ENCODE data around the gene MEAF6. TPM values are rescaled to one million over a fixed set of nuclear protein-coding genes. Genes with fewer than 3 reads are reported as not detected.

The MEAF6 gene
- total and polyA plus RNA-seq, 2 of the 8 experiments (the other 6 are each of a cell fraction or from before 2014, with no cell fraction given): 23.0 to 38.8 TPM

GRCh38 chr1:37497832-37498231, 16.7 kb downstream of the MEAF6 start:
- FAIRE-seq (no peak), DNase-seq (ENCODE audit: low read depth in 1 of 2, low spot score in 2 of 2) (no peak)
- no peak overlapping the region for H3K4ac ChIP-seq (replicated peaks; ENCODE audit: insufficient read length, low read depth, low read length)
- H4K8ac ChIP-seq (ENCODE audit: extremely low read depth, insufficient read depth, low read length): no peak overlapping the region
- H3K4me1 ChIP-seq (replicated peaks in 1 of 4; ENCODE audit: control insufficient read depth in 3 of 4, insufficient read depth in 4 of 4, low read length in 3 of 4): no peaks in the 10 kb centered on the region
- H3K79me1 ChIP-seq (ENCODE audit: low read depth, low read length): no peaks in the 10 kb centered on the region
- H2BK120ac ChIP-seq (replicated peaks; ENCODE audit: low read depth, low read length): no peak overlapping the region
- H3K23ac ChIP-seq (ENCODE audit: insufficient read length): no peak overlapping the region
- H3K14ac ChIP-seq (ENCODE audit: insufficient read length): no peak overlapping the region
- ChIA-PET POLR2A (ENCODE audit: partially characterized antibody) (no interaction called here), CTCF (ENCODE audit: partially characterized antibody) (interaction anchor here (1.0 to 21.7 kb wide), 7 partner anchors 11 to 956 kb away, joined by 3 to 382 read pairs (median 4); no protein-coding TSS in a partner anchor)
- no peaks in the 10 kb centered on the region for H3K9me3 ChIP-seq (ENCODE audit: insufficient read depth in 2 of 2, low read depth in 1 of 2, low read length in 1 of 2)
- H2BK12ac ChIP-seq (ENCODE audit: low read depth, low read length): no peak overlapping the region
- no peak overlapping the region for H2BK5ac ChIP-seq (ENCODE audit: low read depth, low read length)
- H2BK15ac ChIP-seq (ENCODE audit: low read length): no peak overlapping the region
- no peak overlapping the region for H2BK20ac ChIP-seq (ENCODE audit: low read length)
- H3K4me3 ChIP-seq (ENCODE audit: extremely low read depth in 1 of 4, insufficient read depth in 2 of 4, low read depth in 3 of 4, low read length in 4 of 4): no peak overlapping the region
- H3K18ac ChIP-seq (ENCODE audit: extremely low read depth, low read length): no peak overlapping the region
- 94% methylated on average over 2 of the region's 2 CpGs; no CpG with 5 or more reads in 1 of the 2 experiments for WGBS, 2 experiments (ENCODE audit: extremely low coverage in 1 of 2, insufficient coverage in 1 of 2, insufficient read length in 1 of 2, insufficient replicate concordance in 2 of 2, low coverage in 1 of 2, low lambda C conversion rate in 2 of 2, missing lambda C conversion rate in 1 of 2)
- H2AFZ ChIP-seq (ENCODE audit: low read length): no peak overlapping the region
- H4K5ac ChIP-seq (ENCODE audit: insufficient read length, low read depth, low read length): no peak overlapping the region
- H3K36me3 ChIP-seq (ENCODE audit: control insufficient read depth in 2 of 4, insufficient read depth in 4 of 4, low read length in 3 of 4): peaks cover 8 to 34% (median 14%) of the 10 kb centered on the region in 4 experiments
- H3K56ac ChIP-seq (replicated peaks; ENCODE audit: insufficient read length, low read depth, low read length): no peak overlapping the region
- TF ChIP-seq CHD2 (IDR thresholded peaks at IDR 0.05; ENCODE audit: low read length) (no peak), HDAC2 (IDR thresholded peaks at IDR 0.05; ENCODE audit: borderline replicate concordance in 1 of 2, low read depth in 2 of 2, low read length in 2 of 2) (no peak), EZH2 (IDR thresholded peaks at IDR 0.05; ENCODE audit: low read depth, low read length, severe bottlenecking) (no peak), CTCF (IDR thresholded peaks at IDR 0.05; ENCODE audit: control extremely low read depth in 1 of 3, insufficient read depth in 1 of 3, low read depth in 1 of 3, low read length in 3 of 3) (no peak), SIN3A (conservative IDR thresholded peaks at IDR 0.05 in 1 of 2, IDR thresholded peaks at IDR 0.05 in 1 of 2; ENCODE audit: low read depth in 1 of 2, low read length in 2 of 2) (no peak), GABPA (IDR thresholded peaks at IDR 0.05; ENCODE audit: borderline replicate concordance, insufficient read depth, low read length) (no peak), TAF1 (IDR thresholded peaks at IDR 0.05; ENCODE audit: low read depth, low read length) (no peak), TBP (IDR thresholded peaks at IDR 0.05; ENCODE audit: low read depth, low read length) (no peak), FOSL1 (IDR thresholded peaks at IDR 0.05; ENCODE audit: insufficient read depth, low read depth, low read length) (no peak), CTBP2 (IDR thresholded peaks at IDR 0.05; ENCODE audit: borderline replicate concordance, insufficient read depth, insufficient read length, low read length) (no peak)
- no peaks in the 10 kb centered on the region for H3K23me2 ChIP-seq (ENCODE audit: low read depth, low read length)
- no peak overlapping the region for H3K4me2 ChIP-seq (ENCODE audit: insufficient read depth in 1 of 2, low read depth in 2 of 2, low read length in 2 of 2)
- H3K79me2 ChIP-seq (ENCODE audit: control insufficient read depth in 1 of 2, insufficient read depth in 2 of 2, low read length in 2 of 2): no peaks in the 10 kb centered on the region
- H4K20me1 ChIP-seq (replicated peaks in 1 of 2; ENCODE audit: control insufficient read depth in 1 of 2, insufficient read depth in 2 of 2, low read length in 2 of 2): no peaks in the 10 kb centered on the region
- no peaks in the 10 kb centered on the region for H3K27me3 ChIP-seq (replicated peaks in 1 of 4; ENCODE audit: control insufficient read depth in 3 of 4, extremely low read depth in 1 of 4, insufficient read depth in 3 of 4, low read length in 3 of 4)
- no peak overlapping the region for H3K27ac ChIP-seq (ENCODE audit: low read depth, low read length)
- H4K91ac ChIP-seq (replicated peaks; ENCODE audit: insufficient read length, low read length): no peak overlapping the region
- H3K9ac ChIP-seq (replicated peaks in 1 of 4; ENCODE audit: extremely low read depth in 1 of 4, low read depth in 3 of 4, low read length in 3 of 4): no peak overlapping the region
- H2AK5ac ChIP-seq (ENCODE audit: low read depth, low read length): no peak overlapping the region
